Parathyroid adenoma (tissue), 2 donors: ENCODE data around the gene SUMF1.

ENCODE experiments used
- H2AFZ ChIP-seq: fragments of 300-600 bp; sonication (generic); one replicate; pipeline ENCODE4 v1.7.0; 2017; ENCODE audit warnings: antibody characterized with exemption, mild to moderate bottlenecking
- H3K27ac ChIP-seq: fragments of 300-600 bp; sonication (generic); one replicate; pipeline ENCODE4 v1.7.0; 2017
- H3K27me3 ChIP-seq: fragments of 300-600 bp; sonication (generic); one replicate; pipeline ENCODE4 v1.7.0; 2017; ENCODE audit warnings: low read length; ENCODE audit not compliant: control insufficient read depth, insufficient read depth
- H3K36me3 ChIP-seq: fragments of 300-600 bp; sonication (generic); one replicate; pipeline ENCODE4 v1.7.0; 2017; ENCODE audit warnings: low read length; ENCODE audit not compliant: control insufficient read depth, insufficient read depth
- H3K4me1 ChIP-seq: fragments of 300-600 bp; sonication (generic); one replicate; pipeline ENCODE4 v1.7.0; 2017; ENCODE audit warnings: control low read depth
- H3K4me2 ChIP-seq: fragments of 300-600 bp; sonication (generic); one replicate; pipeline ENCODE4 v1.7.0; 2017; ENCODE audit warnings: low read length
- H3K4me3 ChIP-seq: fragments of 300-600 bp; sonication (generic); one replicate; pipeline ENCODE4 v1.7.0; 2017; ENCODE audit warnings: low read depth, low read length
- H3K79me2 ChIP-seq: fragments of 300-600 bp; sonication (generic); one replicate; pipeline ENCODE4 v1.7.0; 2017; ENCODE audit warnings: control low read depth
- H3K9ac ChIP-seq: fragments of 300-600 bp; sonication (generic); one replicate; pipeline ENCODE4 v1.7.0; 2017; ENCODE audit warnings: mild to moderate bottlenecking
- H3K9me3 ChIP-seq: fragments of 300-600 bp; sonication (generic); one replicate; pipeline ENCODE4 v1.7.0; 2017; ENCODE audit warnings: low read length; ENCODE audit not compliant: control insufficient read depth
- TF ChIP-seq, protein P1 (sequence below): fragments of 300-600 bp; sonication (generic); IDR thresholded peaks from one replicate; pipeline ENCODE4 v1.7.0; 2017; ENCODE audit warnings: antibody characterized with exemption, mild to moderate bottlenecking
- donor health status: primary hyperparathyroidism.

Gene SUMF1

DNA sequence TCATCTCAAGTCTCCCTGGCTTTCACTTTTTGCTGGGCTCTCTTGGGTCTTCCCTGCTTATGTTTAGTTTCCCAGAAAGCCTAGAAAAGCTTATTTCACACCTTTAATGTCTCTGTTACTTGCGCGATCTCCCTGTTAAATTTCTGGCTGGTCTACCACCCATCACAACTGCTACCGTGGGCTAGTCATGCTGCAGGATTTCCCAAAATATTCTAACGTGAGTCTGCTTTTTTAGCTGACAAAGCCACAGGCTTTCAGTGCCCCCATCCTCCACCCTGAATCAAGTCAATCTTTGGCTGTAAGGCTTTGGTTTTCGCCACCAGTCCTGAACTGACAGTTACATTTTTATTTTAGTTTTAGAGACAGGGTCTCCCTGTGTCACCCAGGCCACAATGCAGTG, 74.1 kb downstream of the SUMF1 start:
- TF ChIP-seq, protein P1, sequence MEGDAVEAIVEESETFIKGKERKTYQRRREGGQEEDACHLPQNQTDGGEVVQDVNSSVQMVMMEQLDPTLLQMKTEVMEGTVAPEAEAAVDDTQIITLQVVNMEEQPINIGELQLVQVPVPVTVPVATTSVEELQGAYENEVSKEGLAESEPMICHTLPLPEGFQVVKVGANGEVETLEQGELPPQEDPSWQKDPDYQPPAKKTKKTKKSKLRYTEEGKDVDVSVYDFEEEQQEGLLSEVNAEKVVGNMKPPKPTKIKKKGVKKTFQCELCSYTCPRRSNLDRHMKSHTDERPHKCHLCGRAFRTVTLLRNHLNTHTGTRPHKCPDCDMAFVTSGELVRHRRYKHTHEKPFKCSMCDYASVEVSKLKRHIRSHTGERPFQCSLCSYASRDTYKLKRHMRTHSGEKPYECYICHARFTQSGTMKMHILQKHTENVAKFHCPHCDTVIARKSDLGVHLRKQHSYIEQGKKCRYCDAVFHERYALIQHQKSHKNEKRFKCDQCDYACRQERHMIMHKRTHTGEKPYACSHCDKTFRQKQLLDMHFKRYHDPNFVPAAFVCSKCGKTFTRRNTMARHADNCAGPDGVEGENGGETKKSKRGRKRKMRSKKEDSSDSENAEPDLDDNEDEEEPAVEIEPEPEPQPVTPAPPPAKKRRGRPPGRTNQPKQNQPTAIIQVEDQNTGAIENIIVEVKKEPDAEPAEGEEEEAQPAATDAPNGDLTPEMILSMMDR: no peak
- H3K27ac ChIP-seq: no peak overlapping the region
- H3K79me2 ChIP-seq: no peaks in the 10 kb centered on the region
- no peak overlapping the region for H3K4me2 ChIP-seq
- no peak overlapping the region for H2AFZ ChIP-seq
- no peaks in the 10 kb centered on the region for H3K27me3 ChIP-seq
- H3K4me3 ChIP-seq: no peak overlapping the region
- no peaks in the 10 kb centered on the region for H3K4me1 ChIP-seq
- H3K9me3 ChIP-seq: no peaks in the 10 kb centered on the region
- no peak overlapping the region for H3K9ac ChIP-seq
- no peaks in the 10 kb centered on the region for H3K36me3 ChIP-seq

DNA sequence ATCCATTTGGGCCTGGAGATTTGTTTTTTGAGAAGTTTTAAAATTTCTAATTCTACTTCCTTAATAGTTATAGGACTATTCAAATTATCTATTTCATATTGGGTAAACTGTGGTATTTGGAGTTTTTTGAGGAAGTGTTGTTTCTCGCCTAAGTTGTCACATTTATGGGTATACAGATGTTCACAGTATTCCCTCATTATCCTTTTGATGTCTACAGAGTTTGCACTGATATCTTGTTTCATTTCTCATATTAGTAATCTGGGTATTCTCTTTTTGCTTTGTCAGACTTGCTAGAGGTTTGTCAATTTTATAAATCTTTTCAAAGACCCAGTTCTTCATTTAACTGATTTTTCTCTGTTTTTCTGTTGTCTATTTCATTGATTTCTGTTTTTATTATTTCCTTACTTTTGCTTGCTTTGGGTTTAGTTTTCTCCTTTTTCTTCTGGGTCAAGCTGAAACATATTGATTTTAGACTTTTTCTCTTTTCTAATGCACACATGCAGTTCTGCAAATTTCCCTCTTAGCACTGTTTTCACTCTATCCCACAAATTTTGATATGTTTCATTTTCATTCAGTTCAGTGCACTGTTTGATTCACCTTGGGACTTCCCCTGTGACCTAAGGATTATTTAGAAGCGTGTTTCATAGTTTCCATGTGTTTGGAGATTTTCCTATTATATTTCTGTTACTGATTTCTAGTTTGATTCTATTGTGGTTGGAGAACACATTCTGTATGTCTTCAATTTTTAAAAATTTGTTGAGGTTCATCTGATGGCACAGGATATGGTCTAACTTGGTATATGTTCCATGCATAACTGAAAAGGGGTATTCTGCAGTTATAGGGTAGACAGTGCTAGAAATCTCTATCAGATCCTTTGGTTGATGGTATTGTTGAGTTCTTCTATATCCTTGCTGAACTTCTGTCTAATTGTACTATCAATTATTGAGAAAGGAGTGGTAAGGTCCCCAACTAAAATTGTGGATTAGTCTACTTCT, 79.6 kb downstream of the SUMF1 start:
- TF ChIP-seq, protein P1: no peak
- no peak overlapping the region for H3K27ac ChIP-seq

DNA sequence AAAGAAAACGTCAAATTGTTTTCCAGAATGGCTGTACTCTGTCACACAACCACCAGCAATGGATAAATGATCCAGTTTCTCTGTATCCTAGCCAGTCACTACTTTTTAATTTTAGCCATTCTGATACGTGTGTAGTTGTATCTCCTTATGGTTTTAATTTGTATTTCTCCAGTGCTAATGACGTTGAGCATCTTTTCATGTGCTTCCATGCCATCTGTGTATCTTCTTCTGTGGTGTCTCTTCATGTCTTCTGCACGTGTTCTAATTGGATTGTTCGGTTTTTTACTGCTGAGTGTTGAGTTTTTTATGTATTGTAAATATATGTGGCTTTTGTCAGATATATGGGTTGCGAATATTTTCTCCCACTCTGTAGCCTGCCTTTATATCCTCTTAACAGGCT, 81.9 kb downstream of the SUMF1 start:
- Histone ChIP-seq H3K4me2 (no peak overlapping the region), H3K9me3 (no peaks in the 10 kb centered on the region), H3K4me1 (no peaks in the 10 kb centered on the region), H3K9ac (no peak overlapping the region), H3K27me3 (no peaks in the 10 kb centered on the region), H3K79me2 (peaks cover 4% of the 10 kb centered on the region), H3K4me3 (no peak overlapping the region), H2AFZ (no peak overlapping the region), H3K36me3 (no peaks in the 10 kb centered on the region), H3K27ac (no peak overlapping the region)
- TF ChIP-seq, protein P1: no peak

More for the DNA sequence above, 79.6 kb downstream of the SUMF1 start:
- no peaks in the 10 kb centered on the region for H3K27me3 ChIP-seq
- H3K4me1 ChIP-seq: no peaks in the 10 kb centered on the region
- no peak overlapping the region for H3K4me2 ChIP-seq
- H3K36me3 ChIP-seq: no peaks in the 10 kb centered on the region
- H3K9ac ChIP-seq: no peak overlapping the region
- H2AFZ ChIP-seq: no peak overlapping the region
- no peaks in the 10 kb centered on the region for H3K9me3 ChIP-seq
- H3K4me3 ChIP-seq: no peak overlapping the region
- H3K79me2 ChIP-seq: peaks cover 2% of the 10 kb centered on the region

DNA sequence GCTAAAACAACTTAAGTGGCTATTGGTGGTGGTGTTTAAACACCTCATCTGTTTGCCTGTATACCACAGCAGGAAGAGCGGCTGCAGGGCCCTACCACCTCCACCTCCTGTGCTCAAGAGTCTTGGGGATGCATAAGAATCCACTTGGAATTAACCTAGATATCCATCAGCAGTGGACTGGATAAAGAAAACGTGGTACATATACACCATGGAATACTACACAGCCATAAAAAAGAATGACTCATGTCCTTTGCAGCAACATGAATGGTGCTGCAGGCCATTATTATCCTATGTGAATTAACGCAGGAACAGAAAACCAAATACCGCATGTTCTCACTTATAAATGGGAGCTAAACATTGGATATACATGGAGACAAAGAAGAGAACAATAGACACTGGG, 87.1 kb downstream of the SUMF1 start:
- Histone ChIP-seq H3K9ac (no peak overlapping the region), H3K4me1 (no peaks in the 10 kb centered on the region), H3K36me3 (no peaks in the 10 kb centered on the region), H2AFZ (no peak overlapping the region), H3K4me3 (no peak overlapping the region), H3K9me3 (no peaks in the 10 kb centered on the region), H3K27ac (no peak overlapping the region), H3K79me2 (peaks cover 4% of the 10 kb centered on the region), H3K4me2 (no peak overlapping the region), H3K27me3 (no peaks in the 10 kb centered on the region)
- TF ChIP-seq, protein P1: no peak

DNA sequence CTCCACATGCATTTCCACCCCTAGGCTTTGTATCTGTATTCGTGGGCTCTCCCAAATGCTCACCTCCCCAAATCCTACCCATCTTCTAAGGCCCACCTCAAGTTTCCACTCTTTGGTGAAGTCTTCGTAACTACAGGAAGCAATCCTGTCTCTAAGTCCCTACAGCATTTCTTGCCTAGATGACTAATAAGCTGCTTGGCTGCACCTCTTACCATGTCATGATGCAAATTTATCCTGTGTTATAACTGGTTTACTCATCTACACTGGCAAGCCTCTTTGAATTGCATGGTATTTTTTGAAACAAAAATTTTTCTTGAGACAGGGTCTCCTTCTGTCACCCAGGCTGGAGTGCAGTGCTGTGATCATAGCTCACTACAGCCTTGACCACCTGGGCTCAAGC, 90.6 kb downstream of the SUMF1 start:
- H3K27me3 ChIP-seq: no peaks in the 10 kb centered on the region
- TF ChIP-seq, protein P1: no peak
- H3K4me1 ChIP-seq: no peaks in the 10 kb centered on the region
- H2AFZ ChIP-seq: no peak overlapping the region
- no peak overlapping the region for H3K4me2 ChIP-seq
- H3K79me2 ChIP-seq: peaks cover 2% of the 10 kb centered on the region
- no peaks in the 10 kb centered on the region for H3K9me3 ChIP-seq
- no peak overlapping the region for H3K27ac ChIP-seq
- H3K9ac ChIP-seq: no peak overlapping the region
- no peaks in the 10 kb centered on the region for H3K36me3 ChIP-seq
- H3K4me3 ChIP-seq: no peak overlapping the region
